DMS 273 (cell line): ENCODE measurements around the gene SRCIN1.
"Not testable (repeated sequence)": the region's sequence is repeated elsewhere in the genome, so short reads cannot be mapped to it uniquely, and the experiment has no call there.

ENCODE experiments used
- DNase-seq: peaks from one replicate; lab custom pipeline; 2025; ENCODE audit not compliant: unreplicated experiment; lab: John Stamatoyannopoulos, UW

The SRCIN1 gene

DNA sequence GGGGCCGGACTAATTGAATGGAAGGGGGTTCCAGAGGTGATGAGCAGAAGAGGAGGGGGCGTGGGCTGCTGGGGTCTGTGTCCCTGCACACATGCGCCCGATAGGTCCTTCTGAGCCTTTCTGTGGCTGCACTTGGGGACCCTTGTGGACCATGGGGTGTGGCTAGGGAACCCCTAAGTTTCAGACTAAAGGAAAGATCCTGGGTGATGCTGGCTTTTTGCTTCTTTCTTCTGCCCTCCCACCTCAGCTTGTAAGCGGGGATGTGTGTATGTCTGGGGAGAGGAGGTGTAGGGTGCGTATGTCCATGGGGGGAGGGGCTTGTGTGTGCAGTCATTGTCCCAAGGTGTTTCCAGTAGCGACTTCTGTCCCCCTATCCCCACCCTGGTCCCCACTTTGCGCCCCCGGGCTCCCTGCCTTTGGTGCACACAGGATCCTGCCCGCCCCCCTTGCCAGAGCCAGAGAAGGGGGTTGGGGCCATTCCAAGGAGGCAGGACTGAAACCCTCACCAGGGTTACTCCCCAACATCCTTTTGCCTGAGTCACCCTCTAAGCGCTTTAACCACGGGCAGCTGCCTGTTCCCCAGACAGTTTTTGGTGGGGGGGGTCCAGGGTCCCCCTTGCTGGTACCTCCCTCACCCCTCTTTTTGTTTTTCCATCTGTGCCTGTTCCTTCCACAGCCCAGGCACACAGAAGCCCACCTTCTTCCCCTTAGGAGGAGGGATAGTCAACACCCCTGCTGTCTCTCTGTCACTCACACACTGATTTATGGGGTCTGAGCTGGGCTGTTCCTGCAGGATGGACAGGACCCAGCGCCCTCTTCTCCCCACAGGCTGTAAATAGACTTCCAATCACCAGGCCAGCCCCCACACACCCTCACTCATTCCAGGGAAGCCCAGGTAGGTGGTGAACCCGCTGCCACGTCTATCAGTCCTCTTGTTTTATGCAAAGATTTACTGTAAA is 94.3 kb downstream of the SRCIN1 start:
- DNase-seq = no peak

DNA sequence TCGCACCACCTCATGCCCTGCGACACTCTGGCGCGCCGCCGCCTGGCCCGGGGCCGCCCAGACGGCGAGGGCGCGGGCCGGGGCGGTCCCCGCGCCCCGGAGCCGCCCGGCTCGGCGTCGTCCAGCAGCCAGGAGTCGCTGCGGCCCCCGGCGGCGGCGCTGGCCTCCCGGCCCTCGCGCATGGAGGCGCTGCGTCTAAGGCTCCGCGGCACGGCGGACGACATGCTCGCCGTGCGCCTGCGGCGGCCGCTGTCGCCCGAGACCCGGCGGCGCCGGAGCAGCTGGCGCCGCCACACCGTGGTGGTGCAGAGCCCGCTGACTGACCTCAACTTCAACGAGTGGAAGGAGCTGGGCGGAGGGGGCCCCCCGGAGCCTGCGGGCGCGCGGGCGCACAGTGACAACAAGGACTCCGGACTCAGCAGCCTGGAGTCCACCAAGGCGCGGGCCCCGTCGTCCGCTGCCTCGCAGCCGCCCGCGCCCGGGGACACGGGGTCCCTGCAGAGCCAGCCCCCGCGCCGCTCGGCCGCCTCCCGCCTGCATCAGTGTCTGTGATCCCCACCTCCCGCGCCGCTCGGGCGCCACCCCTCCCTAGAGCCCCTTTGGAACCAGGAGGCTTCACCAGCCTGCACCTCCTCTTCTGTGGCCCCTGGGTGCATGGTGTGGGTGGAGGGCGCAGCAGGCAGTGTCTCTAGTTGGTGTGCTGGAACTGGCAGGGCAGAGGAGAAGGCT is 95.2 kb downstream of the SRCIN1 start:
- no peak for DNase-seq

DNA sequence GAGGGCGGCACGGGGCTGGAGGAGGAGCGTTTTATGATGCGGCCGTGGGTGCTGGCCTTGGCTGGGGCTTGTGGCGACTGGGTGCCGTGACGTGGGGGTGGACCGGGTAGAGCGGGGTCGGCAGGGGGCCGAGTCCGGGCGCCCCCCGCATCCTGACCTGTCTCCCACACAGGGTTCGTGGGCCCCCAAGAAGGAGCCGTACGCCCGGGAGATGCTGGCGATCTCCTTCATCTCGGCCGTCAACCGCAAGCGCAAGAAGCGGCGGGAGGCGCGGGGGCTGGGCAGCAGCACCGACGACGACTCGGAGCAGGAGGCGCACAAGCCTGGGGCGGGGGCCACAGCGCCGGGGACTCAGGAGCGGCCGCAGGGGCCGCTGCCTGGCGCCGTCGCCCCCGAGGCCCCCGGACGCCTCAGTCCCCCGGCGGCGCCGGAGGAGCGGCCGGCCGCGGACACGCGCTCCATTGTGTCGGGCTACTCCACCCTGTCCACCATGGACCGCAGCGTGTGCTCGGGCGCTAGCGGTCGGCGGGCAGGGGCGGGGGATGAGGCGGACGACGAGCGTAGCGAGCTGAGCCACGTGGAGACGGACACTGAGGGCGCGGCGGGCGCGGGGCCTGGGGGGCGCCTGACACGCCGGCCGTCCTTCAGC is 95.9 kb downstream of the SRCIN1 start:
- DNase-seq = no peak

DNA sequence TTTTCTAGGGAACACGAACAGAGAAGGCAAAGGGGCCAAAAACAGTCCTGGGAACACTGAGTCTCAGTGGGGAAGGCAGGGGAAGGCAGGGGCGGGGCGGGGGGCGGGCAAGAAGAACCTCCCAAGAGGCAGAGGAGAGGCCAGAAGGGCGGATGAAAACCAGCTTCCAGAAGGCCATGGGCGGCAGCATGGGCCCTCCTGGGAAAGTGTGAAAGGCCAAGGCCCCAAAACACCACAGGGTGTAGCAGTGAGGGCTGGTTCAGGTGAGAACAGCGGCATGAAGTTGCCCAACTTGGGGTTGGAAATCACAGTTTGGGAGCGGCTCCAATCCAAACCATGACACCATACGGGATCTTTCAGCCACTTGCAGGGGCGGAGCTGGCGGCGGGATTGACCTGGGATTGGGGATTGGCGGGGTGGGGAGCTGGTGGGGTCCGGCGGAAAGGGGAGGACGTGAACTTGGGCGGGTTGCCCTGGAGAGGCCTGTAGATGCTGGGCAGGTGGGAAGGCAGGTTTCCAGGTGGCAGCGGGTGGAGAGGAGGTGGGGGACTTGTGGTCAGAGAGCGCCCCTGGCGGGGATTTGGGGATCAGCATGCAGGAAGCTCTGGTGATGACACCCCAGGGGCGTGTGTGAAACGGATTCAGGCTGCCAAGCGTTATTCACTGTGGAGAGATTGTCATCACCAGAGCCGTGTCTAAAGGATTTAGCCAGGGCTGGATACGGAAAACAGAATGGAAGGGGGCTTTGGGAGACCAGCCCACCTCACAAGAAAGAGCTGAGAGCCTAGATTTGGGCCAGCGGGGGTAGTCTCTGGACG is 96.6 kb downstream of the SRCIN1 start:
- peak; percentile 70 for DNase-seq

DNA sequence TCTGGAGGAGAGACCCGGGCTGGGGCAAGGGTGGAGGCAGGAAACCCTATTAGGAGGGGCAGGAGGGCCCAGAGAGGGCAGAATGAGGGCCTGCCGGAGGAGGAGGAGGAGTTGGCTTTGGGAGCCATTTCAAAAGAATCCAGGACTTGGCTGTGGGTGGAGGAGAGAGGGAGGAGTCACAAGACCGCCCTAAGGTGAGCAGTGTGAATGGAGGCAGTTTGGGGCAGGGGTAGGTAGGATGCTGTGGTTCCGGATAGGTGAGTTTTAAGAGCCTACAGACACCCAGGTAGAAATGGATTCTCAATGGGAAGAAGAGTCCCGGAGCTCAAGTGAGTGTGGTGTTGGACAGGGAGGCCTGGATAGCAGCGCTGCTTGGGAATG is 97.2 kb downstream of the SRCIN1 start:
- DNase-seq = no peak

DNA sequence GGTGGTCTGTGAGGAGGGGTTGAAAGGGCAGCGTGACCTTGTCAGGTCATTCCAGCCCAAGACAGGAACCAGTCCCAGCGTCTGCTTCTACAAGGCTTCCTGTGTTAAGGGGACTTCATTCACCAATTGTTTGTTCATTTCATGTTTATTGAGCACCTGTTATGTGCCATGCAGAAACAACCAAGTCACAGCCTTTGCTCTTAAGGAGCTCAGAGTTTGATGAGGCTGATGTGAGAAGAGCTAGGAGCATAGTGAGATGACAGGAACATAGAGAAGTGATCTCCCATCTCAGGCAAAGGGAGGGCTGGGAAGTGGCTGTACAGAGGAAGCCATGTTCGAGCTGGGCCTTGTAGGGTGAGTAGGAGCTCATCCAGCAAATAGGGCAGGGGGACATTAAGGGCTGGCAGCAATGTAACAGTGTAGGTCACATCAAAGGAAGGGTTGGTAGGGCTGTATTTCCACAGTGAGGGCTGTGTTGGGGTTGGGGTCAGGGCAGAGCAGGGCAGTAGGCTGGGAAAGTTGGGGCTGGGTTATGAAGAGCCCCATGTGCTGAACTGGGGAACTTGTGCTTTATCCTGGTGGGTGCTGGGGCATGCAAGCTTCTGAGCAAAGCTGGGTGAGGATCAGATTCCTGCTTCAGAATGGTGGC is 97.7 kb downstream of the SRCIN1 start:
- no peak for DNase-seq

DNA sequence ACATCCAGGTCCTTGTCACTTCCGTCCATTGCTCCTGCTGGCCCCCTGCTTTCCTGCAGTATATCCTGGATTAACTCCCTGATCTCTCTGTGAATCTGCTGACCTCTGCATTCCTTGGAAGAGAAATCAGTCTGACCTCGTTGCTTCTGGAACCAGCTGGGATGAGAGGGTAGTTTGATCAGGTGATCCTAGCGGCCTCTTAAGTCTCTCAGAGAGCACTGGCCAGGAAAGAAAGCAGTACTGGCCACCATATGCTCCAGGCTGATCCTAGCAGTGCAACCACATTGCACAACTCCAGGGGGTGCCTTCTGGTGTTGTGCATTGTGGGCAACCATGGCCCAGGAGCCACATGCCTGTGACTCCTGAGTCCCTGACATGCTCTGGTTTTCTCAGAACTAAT is 98.3 kb downstream of the SRCIN1 start:
- no peak for DNase-seq

DNA sequence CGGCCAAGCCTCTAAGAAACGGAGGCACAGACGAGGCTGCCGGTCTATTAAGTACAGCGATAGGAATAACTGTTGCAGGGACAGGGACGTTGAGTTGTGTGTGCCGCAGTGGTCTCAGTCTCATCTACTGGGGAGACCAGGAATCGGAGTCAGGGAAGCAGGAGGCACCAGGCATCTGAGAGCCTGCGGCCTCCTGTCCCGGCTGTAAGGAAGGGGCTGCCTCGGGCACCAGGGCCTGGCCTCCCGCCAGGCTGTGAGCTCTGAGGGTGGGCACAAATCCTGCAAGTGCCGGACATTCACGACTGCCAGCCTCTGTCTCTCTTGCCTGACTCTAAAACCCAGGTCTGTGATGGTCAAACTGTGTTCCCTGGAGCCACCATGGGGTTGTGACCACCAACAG is 101.5 kb downstream of the SRCIN1 start:
- DNase-seq = no peak

DNA sequence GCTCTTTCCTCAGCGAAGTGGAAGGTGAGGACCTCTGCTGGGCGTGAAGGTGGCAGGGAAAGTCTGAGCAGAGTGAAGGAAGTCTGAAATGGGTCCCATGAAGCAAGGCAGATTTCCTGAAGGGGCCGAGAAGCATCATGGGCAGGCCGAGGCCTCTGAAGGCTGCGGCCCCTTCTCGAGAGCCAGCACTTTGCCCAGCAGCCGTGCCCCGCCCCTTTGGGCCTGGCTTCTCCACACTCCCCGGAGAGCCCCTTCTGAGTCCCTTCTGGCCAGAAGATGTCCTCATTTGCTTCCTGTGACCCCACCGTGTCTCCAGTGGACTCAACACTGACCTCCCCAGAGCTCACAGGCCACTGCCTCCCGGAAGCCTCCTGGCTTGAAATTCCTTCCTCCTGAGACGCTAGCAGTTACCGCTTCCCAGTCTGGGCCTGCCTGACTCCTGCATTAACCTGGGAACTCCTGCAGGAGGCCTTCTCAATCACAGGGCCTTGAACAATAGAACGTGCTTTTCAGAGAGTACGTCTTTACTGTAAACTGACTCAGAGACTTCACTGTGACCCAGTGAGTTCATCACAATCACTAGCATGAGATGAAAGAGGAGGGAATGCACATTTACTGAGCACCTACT is 102.4 kb downstream of the SRCIN1 start:
- DNase-seq = not testable (repeated sequence)

DNA sequence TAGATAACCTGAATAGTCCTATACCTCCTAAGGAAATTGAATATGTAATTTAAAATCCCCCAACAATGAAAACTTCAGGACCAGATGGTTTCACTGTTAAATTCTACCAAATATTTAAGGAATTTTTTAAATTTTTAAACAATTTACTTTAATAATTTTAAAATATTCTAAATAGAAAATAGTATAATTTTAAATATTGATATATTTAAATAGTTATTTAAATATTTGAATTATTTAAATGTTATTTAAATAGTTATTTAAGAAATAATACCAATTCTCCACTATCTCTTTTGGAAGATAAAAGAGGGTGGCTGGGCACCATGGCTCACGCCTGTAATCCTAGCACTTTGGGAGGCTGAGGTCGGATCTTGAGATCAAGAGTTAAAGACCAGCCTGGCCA is 104.0 kb downstream of the SRCIN1 start:
- DNase-seq = not testable (repeated sequence)

DNA sequence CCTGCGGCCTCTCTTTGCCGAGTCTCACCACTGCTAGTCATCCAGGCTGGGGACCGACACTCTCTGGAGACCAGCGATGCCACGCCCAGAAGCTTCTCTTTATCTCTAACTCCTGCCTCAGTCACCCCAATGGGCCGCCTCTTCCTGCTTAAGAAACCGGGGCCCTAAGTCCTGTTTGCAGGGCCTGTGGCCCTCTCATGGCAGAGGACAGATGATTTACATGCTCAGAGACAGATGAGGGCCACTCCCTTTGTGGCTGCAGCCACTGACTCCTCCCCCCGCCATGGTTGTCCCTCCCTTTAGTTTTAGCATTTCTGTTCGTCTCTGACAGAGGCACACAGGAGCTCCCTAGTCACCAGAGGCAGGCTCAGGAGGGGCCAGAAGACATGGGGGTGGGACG is 106.5 kb downstream of the SRCIN1 start:
- not testable (repeated sequence) for DNase-seq

DNA sequence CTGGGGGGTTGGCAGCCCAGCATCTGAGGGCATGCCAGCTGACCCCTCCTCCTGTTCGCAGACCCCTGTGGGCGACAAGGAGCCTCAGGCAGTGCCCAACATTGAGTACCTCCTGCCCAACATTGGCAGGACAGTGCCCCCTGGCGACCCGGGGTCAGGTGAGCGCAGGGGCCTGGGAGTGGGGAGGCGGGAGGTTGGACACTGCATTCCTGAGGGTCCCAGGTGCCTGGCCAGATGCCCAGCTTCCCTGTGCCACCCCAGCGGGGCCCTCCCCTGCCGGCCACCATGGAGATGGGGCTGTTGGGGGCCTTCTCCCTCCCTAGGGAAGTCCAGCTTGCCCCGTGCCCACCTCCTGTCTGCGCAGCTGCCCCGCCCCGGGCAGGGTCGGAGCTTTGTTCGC is 107.4 kb downstream of the SRCIN1 start:
- no peak for DNase-seq

DNA sequence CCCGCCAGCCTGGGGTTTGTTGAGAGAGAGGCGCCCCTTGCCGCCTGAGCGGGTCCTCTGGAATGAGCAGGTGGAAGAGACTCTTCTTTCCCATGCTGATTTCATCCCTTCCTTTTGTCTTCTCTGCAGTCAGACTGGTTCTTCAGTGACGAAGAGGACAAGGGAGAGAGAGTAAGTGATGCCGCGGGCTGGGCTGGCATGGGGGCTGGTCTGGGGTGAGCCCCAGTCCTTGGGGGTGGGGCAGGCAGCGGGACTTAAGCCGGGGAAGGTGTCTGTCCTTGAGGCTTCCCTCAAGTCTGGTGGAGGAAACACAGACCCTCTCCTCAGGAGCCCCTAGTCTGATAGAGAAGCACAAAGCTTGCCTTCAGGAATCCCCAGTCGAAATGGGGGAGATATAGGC is 108.1 kb downstream of the SRCIN1 start:
- not testable (repeated sequence) for DNase-seq

DNA sequence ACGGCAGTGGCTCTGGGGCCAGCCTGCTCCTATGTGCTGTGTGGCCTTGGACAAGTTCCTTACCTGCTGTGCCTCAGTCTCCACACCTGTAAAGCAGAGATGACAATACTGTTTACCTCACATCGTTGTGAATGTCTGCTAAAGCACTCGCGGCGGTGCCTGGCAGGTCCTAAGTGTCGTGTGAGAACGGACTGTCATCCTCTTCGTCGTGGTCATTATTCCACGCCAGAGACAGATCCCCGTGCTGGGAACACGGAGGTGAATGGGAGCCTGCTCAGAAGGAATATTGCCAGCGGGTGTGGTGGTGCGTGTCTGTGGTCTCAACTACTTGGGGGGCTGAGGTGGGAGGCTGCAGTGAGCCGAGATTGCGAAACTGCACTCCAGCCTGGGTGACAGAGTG is 111.6 kb downstream of the SRCIN1 start:
- not testable (repeated sequence) for DNase-seq

DNA sequence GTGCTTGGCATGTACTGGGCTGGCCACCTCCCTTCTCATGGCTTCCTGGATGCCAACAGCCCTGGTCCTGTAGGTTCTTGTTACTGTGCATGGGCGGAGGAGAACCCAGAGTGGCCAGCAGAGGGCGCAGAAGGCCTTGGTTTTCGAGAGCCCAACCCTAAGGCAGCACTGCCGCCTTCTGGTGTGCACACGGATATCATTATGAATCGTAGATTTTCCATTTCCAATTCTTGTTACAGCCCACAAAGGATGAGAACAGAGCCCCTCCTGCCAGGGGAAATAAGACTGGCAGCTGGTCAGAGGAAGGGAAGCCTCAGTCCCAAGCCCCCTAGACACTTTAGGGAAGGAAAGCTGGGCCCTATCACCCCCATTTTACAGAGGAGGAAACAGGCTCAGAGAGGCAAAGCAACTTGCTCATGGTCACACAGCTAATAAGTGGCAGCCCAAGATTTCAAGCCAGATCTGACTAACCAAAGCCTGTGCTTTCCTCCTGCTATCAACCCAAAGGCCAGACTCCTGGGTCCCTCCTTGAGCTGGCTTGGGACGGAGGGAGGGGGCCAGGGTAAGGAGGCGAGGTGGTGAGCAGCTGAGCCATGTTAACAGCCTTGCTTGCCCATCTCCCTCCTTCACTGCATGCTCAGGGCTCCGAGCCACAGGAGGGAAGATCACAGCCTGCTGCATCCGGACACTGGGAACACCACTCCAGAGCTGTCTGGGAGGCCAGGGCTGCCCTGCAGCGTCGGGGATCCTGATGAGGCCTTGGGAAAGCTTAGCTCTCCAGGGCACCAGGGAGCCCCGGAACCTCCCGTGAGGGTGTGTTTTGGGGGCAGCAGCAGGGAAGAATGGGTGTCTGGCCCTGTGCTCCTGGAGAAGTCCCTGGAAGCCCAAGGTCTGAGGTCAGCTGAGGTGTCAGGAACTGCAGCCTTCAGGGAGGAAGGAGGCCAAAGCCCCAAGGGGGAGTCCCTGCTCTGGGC is 113.4 kb downstream of the SRCIN1 start:
- DNase-seq = peak; percentile 95

DNA sequence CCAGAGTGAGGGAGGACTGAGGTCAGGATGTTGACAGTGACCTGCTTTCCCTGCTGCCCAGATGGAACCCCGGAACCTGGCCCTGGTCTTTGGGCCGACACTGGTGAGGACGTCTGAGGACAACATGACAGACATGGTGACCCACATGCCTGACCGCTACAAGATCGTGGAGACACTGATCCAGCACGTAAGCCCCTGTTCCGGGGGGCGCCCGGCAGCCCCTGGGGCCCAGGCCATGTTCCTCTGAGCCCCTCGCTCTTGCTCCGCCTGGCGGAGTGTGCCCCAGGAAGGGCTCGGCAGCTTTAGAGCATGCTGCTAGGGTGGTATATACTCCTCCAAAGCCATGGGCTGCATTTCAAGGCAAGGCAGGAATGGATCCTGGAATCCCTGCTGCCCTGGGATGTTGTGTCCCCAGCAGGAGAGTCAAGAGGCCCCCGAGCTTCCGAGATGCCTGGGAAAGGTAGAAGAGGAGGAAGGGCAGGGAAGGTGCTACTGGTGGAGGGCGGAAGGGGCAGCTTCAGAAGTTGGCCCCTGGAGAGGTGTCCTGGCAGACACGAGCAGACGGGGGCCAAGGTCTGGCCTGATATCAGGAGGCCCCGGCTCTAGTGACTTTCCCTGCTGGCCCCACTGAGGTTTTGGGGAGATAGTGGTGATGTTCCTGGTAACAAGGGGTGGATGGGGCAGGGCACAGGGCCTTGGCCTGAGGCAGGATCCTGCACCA is 114.2 kb downstream of the SRCIN1 start:
- not testable (repeated sequence) for DNase-seq

DNA sequence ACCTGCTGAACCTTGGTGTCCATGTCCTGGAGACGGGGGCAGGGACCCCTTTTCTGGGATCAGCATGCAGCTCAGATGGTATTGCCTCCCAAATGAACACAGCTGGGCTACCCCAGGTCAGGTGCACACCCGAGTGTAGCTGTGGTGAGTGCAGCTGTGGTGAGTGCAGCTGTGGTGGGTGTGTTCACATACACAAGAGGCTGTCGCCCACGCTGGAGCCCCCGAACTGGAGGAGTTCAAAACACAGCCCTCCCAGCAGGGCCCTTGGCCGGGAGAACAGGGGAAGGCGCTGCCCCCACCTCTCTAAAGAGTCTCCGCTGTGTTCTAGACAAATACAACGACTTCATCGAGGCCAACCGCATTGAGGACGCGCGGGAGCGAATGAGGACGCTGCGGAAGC is 116.0 kb downstream of the SRCIN1 start:
- not testable (repeated sequence) for DNase-seq

DNA sequence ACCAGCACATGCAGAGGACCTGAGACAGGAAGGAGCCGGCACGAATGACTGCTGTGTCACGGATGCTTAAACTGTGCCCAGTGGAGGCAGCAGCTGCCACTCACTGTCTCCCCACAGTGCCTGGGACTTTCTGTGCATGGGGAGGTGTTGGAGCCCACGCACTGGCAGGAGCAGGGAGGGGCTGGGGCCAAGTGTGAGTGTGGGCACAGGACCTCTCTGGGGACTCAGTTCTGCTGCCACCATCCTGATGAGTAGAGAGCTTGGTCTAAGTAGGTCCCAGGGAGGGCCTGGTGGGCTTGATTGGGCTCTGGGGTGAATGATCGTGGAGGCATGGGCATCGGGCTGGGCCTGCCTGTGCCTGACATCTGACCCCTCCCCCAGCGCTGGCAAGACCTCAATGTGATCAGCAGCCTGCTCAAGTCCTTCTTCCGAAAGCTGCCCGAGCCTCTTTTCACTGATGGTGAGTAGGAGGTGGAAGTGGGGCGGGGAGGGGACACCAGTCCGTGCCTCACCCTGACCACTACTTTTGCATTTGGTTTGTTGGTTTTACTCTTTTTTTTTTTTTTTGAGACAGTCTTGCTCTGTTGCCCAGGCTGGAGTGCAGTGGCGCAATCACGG is 120.0 kb downstream of the SRCIN1 start:
- DNase-seq = not testable (repeated sequence)
